Subcutaneous adipose tissue (tissue), 4 donors: ENCODE measurements around the gene STPG3. TPM values are rescaled to one million over a fixed set of nuclear protein-coding genes. Genes with fewer than 3 reads are reported as not detected.

ENCODE experiments used
- CTCF ChIP-seq: fragments of 450-650 bp; IDR thresholded peaks from one replicate; pipeline ENCODE4 v1.5.1; 2016; ENCODE audit warnings: low read depth, mild to moderate bottlenecking, control low read depth, antibody characterized with exemption, moderate library complexity
- total RNA-seq, 4 donors: library from RNA; depleted of rRNA; stranded (reverse); fragments of >200 nt; gene quantifications; one replicate each; pipeline ENCODE4 v1.1.0, GENCODE V29; 2016

STPG3 gene
- total RNA-seq, 4 donors from 2014 or later, result not detected

GRCh38 chr9:137213160-137214060 lies 37.7 kb upstream of the STPG3 start:
- TF ChIP-seq CTCF, result no peak

- TF ChIP-seq CTCF, result no peak
Observed at GRCh38 chr9:137214620-137215019, 36.5 kb upstream of the STPG3 start.

GRCh38 chr9:137215196-137215986 lies 35.7 kb upstream of the STPG3 start:
- no peak for TF ChIP-seq CTCF

GRCh38 chr9:137216188-137216965 lies 34.7 kb upstream of the STPG3 start:
- TF ChIP-seq CTCF, result no peak

GRCh38 chr9:137217276-137218211 lies 33.5 kb upstream of the STPG3 start:
- TF ChIP-seq CTCF, result no peak

- no peak for TF ChIP-seq CTCF
Observed at GRCh38 chr9:137218212-137218753, 32.8 kb upstream of the STPG3 start.
